Measurements from ENCODE around the gene RBM39. TPM values are rescaled to one million over a fixed set of nuclear protein-coding genes. Genes with fewer than 3 reads are reported as not detected.
A peak's percentile ranks its signal among the peaks of the same experiment; 100 is the strongest.

The RBM39 gene
- total and polyA plus RNA-seq, 2 of the 8 experiments (the other 6 are each of a cell fraction or from before 2014, with no cell fraction given): 78.0 to 219 TPM

DNA sequence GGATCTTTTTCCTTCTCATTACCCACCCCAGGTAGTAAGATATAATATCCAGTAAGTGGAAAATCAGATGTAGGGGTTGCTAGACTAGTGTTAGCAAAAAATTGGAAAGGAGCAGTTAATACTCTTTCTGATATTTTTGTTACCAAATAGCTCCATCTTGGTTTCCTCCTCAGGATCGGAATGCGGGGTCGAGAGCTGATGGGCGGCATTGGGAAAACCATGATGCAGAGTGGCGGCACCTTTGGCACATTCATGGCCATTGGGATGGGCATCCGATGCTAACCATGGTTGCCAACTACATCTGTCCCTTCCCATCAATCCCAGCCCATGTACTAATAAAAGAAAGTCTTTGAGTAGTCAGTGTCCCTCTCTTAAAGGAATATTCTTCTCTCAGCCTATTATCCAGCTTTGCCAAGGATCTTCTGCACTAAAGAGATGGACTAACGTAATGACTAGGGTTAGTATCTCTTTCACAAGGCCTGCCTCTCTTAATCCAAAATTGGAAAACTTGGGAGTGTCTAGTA, 41.4 kb downstream of the RBM39 start:
- FAIRE-seq: no peak
- peaks cover 0 to 8% of the 10 kb centered on the region in 2 experiments for H4K20me1 ChIP-seq (replicated peaks in 1 of 2; ENCODE audit: control insufficient read depth in 1 of 2, insufficient read depth in 2 of 2, low read length in 2 of 2)
- peak overlapping the region in 1 of 4 experiments; percentile 84; a peak in 2 of 8 replicates for H3K4me3 ChIP-seq (ENCODE audit: extremely low read depth in 1 of 4, insufficient read depth in 2 of 4, low read depth in 3 of 4, low read length in 4 of 4)
- peaks cover 0 to 8% of the 10 kb centered on the region in 2 experiments; a peak in 2 of 4 replicates for H3K79me2 ChIP-seq (ENCODE audit: control insufficient read depth in 1 of 2, insufficient read depth in 2 of 2, low read length in 2 of 2)
- no peak for DNase-seq (ENCODE audit: low read depth in 1 of 2, low spot score in 2 of 2)
- H3K23me2 ChIP-seq (ENCODE audit: low read depth, low read length): peaks cover 13% of the 10 kb centered on the region
- no peak overlapping the region for H4K91ac ChIP-seq (replicated peaks; ENCODE audit: insufficient read length, low read length)
- 90% methylated on average over 7 of the region's 7 CpGs; no CpG with 5 or more reads in 1 of the 2 experiments for WGBS, 2 experiments (ENCODE audit: extremely low coverage in 1 of 2, insufficient coverage in 1 of 2, insufficient read length in 1 of 2, insufficient replicate concordance in 2 of 2, low coverage in 1 of 2, low lambda C conversion rate in 2 of 2, missing lambda C conversion rate in 1 of 2)
- H2BK120ac ChIP-seq (replicated peaks; ENCODE audit: low read depth, low read length): no peak overlapping the region
- H3K27me3 ChIP-seq (replicated peaks in 1 of 4; ENCODE audit: control insufficient read depth in 3 of 4, extremely low read depth in 1 of 4, insufficient read depth in 3 of 4, low read length in 3 of 4): no peaks in the 10 kb centered on the region
- no peak overlapping the region for H2AK5ac ChIP-seq (ENCODE audit: low read depth, low read length)
- H3K9me3 ChIP-seq (ENCODE audit: insufficient read depth in 2 of 2, low read depth in 1 of 2, low read length in 1 of 2): no peaks in the 10 kb centered on the region
- no peak overlapping the region for H3K9ac ChIP-seq (replicated peaks in 1 of 4; ENCODE audit: extremely low read depth in 1 of 4, low read depth in 3 of 4, low read length in 3 of 4)
- H3K79me1 ChIP-seq (ENCODE audit: low read depth, low read length): no peaks in the 10 kb centered on the region
- no peak overlapping the region for H3K14ac ChIP-seq (ENCODE audit: insufficient read length)
- H4K5ac ChIP-seq (ENCODE audit: insufficient read length, low read depth, low read length): no peak overlapping the region
- H2BK15ac ChIP-seq (ENCODE audit: low read length): no peak overlapping the region
- no peak overlapping the region for H2BK20ac ChIP-seq (ENCODE audit: low read length)
- H2AFZ ChIP-seq (ENCODE audit: low read length): no peak overlapping the region
- POLR2A ChIA-PET (ENCODE audit: partially characterized antibody): interaction anchor here (0.9 to 40.1 kb wide), 12 partner anchors 30 to 254 kb away, joined by 3 to 2341 read pairs (median 3); partner anchors contain the start of genes CPNE1, ERGIC3, RBM12 and RBM39
- TF ChIP-seq EP300 (IDR thresholded peaks at IDR 0.05; ENCODE audit: borderline replicate concordance in 1 of 2, low read depth in 2 of 2, low read length in 2 of 2) (no peak), POLR2A (IDR thresholded peaks at IDR 0.05; ENCODE audit: control extremely low read depth in 1 of 2, low read depth in 2 of 2, low read length in 2 of 2) (peak in 1 of 2 experiments; percentile 14; a peak in 2 of 3 replicates)
- no peak overlapping the region for H3K23ac ChIP-seq (ENCODE audit: insufficient read length)
- peaks cover 0 to 2% (median under 1%) of the 10 kb centered on the region in 4 experiments; a peak in 3 of 7 replicates for H3K4me1 ChIP-seq (replicated peaks in 1 of 4; ENCODE audit: control insufficient read depth in 3 of 4, insufficient read depth in 4 of 4, low read length in 3 of 4)
- H4K8ac ChIP-seq (ENCODE audit: extremely low read depth, insufficient read depth, low read length): no peak overlapping the region
- H2BK12ac ChIP-seq (ENCODE audit: low read depth, low read length): no peak overlapping the region
- no peak overlapping the region for H3K18ac ChIP-seq (ENCODE audit: extremely low read depth, low read length)
- H3K56ac ChIP-seq (replicated peaks; ENCODE audit: insufficient read length, low read depth, low read length): no peak overlapping the region
- no peak overlapping the region for H2BK5ac ChIP-seq (ENCODE audit: low read depth, low read length)
- no peak overlapping the region for H3K4ac ChIP-seq (replicated peaks; ENCODE audit: insufficient read length, low read depth, low read length)
- H3K27ac ChIP-seq (ENCODE audit: low read depth, low read length): no peak overlapping the region
- peaks cover 7 to 38% (median 20%) of the 10 kb centered on the region in 4 experiments for H3K36me3 ChIP-seq (ENCODE audit: control insufficient read depth in 2 of 4, insufficient read depth in 4 of 4, low read length in 3 of 4)
- CTCF ChIA-PET (ENCODE audit: partially characterized antibody): interaction anchor here (1.0 to 2.4 kb wide), 7 partner anchors 9 to 99 kb away, joined by 3 to 8 read pairs (median 4); partner anchors contain the start of gene RBM39
- peak overlapping the region in 1 of 2 experiments; percentile 75; a peak in 1 of 4 replicates for H3K4me2 ChIP-seq (ENCODE audit: insufficient read depth in 1 of 2, low read depth in 2 of 2, low read length in 2 of 2)
